Stimulated activated CD4-positive, alpha-beta T cell treated with anti-CD3 and anti-CD28 coated beads, TNF-alpha, amount 100 ng/mL, for 1 hour (primary cell): ENCODE results near the gene IREB2.
A peak's percentile ranks its signal among the peaks of the same experiment; 100 is the strongest.
"Not testable (repeated sequence)": the region's sequence is repeated elsewhere in the genome, so short reads cannot be mapped to it uniquely, and the experiment has no call there.

ENCODE experiments used
- DNase-seq, 3 donors: peaks; one replicate each; pipeline ENCODE4 v3.0.0-alpha.2; 2020; ENCODE audit warnings: low read depth in 3 of 3, low spot score in 1 of 3

IREB2 gene

DNA sequence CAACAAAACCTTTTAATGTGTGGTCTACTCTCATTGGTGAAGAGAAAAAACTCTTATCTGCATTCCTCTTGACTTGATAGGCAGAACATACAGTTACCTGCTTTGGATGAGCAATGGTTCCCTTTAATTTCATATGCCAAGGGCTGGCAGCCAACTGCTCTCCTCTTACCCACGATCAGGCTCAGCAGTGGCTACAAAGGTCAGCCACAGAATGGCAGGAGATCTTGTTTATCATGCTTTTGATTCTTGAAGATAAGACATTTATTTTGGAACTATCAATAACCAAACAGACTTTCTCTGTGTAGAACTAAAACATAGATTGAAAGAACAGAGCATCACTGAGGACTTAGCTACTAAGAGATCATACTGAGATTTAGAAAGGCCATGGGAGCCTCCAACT is 6.1 kb upstream of the IREB2 start:
- no peak for DNase-seq

DNA sequence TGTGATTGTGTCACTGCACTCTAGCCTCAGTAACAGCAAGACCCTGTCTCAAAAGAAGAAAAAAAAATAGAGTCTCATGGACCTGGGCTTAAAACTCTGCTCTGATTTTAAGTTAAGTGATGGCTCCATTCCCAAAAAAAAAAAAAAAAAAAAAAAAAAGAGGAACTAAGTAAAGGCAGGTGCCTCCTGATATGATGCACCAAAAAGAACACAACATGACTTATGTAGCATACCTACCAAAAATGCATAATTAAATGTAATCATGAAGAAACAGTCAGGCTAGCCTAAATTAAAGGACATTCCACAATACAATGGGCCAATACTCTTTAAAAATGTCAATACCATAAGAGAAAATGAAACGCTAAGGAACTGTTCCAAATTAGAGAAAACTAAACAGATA is 5.4 kb upstream of the IREB2 start:
- no peak for DNase-seq

- no peak for DNase-seq
These were observed 3.9 kb upstream of the IREB2 start for GRCh38 chr15:78434134-78434533.

- not testable (repeated sequence) for DNase-seq
These were observed 3.3 kb upstream of the IREB2 start for GRCh38 chr15:78434711-78435110.

DNA sequence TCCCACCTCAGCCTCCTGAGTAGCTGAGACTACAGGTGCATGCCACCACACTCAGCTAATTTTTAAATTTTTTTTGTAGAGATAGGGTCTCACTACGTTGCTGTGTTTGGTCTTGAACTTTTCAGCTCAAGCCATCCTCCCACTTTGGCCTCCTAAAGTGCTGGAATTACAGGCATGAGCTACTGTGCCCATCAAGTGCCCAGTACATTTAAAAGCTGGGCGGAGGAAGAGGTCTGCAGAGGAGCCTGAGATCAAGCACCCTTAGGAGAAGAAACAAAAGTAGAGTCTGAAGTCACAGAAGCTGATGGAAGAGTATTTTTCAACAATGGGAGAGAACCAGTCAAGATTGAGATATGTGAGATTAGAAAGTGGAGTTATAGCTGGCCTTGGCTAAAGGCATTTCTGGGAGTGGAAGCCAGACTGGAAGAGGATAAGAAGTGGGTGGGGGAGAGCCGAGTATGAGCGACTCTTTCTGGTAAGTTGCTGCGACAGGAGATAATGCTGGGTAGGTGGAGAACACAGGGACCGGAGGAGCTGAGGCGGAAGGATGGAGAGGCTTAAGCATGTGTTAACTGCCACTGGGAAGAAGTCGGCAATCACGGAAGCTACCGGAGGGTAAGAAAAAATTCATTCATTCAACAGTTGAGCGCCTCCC is 782 bp upstream of the IREB2 start:
- DNase-seq: no peak

DNA sequence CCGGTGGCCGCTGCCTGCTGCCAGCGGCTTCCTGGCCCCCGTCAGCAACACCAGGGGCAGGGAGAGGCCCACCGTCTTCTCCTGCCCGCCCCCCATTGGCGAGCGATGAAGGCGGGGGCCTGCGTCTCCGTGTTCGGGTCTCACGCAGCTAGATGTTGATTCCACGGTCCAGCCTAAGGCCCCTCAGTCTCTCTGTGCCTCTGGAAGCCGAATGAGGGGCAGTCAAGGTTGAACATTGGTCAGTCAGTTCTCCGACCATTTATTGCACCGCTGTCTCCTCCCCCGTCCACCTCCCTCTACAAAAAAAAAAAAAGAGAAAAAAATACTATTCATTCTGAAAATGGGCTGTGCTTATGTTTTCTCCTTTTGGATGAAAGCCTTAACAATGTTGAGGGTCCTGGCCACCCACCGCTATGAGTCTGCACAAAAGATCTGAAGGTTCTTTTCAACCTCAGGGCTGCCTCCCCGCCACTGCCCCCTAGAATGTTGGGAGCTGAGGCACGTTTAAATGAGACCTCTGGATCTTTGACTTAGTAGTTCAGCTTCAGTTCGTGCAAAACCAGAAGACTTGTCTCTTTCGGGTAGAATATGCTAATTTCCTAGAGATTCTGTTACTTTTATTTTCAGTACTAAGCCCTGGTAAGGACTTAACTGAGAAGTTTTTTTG is 736 bp downstream of the IREB2 start:
- DNase-seq: peak in 1 of 3 donors; percentile 18

DNA sequence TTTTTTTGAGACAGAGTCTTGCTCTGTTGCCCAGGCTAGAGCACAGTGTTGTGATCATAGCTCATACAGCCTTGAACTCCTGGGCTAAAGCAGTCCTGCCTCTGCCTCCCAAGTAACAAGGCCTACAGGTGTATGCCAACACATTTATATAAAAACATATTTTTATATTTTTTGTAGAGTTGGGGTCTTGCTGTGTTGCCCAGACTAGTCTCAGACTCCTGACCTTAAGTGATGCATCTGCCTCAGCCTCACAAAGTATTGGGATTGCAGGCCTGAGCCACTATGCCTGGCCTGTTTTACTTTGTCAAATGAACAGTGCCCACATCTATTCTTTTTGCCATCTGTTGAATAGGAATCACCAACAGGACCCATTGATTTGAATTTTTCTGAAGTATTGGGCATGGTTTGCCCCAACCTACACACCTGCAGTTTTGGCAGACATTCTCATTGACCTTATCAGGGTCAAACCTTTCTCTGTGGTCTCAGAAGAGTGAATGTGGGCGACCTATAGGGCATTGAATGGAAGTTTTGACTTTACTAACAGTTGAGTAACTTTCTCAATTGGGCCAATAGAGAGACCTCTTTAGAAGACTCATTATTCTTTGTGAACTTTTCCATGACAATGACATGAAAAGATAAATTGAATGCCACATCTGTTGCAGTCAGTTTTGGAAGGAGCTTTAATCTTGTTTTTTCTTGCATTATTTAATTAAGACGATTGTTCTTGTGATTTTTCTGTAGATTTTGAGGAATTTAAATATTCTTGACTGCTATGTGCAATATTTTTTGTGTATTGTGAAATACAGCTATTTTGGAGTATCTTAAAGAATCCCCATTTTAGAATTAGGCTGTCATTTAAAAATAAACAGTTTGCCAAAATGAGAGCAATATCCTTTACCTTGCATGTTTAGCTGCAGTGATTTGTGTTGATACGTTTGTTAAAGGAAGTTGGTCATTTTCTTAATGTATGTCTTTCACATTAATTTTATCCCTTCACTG is 2.7 kb downstream of the IREB2 start:
- no peak for DNase-seq

- no peak for DNase-seq
These were observed 6.2 kb downstream of the IREB2 start for GRCh38 chr15:78444255-78444654.

DNA sequence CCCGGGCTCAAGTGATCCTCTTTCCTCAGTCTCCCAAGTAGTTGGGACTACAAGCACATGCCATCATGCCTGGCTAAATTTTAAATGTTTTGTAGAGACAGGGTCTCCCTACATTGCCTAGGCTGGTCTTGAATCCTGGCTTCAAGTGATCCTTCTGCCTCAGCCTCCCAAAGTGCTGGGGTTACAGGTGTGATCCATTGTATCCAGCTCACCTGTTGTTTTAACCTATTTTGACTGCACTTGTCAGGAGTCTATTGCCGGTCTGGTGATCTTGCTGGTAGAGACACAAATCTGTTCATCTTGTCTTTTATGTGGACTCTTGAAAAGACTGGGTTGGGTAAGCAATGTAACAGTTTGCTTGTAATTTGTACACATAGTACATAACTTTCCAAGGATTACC is 7.9 kb downstream of the IREB2 start:
- DNase-seq: no peak

GRCh38 chr15:78446551-78446950 is 8.5 kb downstream of the IREB2 start:
- DNase-seq: no peak

- DNase-seq: no peak
These were observed 10.6 kb downstream of the IREB2 start for GRCh38 chr15:78448441-78449219.

- no peak for DNase-seq
These were observed 11.4 kb downstream of the IREB2 start for GRCh38 chr15:78449220-78449999.

- DNase-seq: no peak
These were observed 12.4 kb downstream of the IREB2 start for GRCh38 chr15:78450285-78450858.

GRCh38 chr15:78452485-78452884 is 14.5 kb downstream of the IREB2 start:
- no peak for DNase-seq

DNA sequence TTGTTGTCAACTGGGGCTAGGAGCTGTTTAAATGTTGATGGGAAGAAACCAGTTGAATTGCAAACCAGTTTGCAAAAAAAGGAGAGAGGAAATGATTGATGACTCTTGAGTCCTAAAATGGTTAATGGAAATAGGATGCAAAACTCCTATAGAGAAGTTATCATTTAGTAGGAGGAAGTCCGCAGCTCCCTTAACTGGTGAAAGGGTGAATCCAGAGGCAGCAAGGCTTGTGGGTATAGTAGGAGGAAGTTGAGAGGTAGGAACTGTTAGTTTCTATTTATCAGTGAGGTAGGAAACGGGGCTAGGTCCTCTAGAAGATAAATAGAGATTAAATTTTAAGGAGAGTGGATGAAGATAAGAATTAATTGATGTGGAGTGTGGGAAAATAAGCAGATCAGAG is 15.4 kb downstream of the IREB2 start:
- DNase-seq: no peak

- DNase-seq: no peak
These were observed 17.0 kb downstream of the IREB2 start for GRCh38 chr15:78454992-78455391.

- no peak for DNase-seq
These were observed 17.7 kb downstream of the IREB2 start for GRCh38 chr15:78455749-78456148.

- no peak for DNase-seq
These were observed 18.4 kb downstream of the IREB2 start for GRCh38 chr15:78456426-78456825.

GRCh38 chr15:78457101-78457500 is 19.1 kb downstream of the IREB2 start:
- no peak for DNase-seq

DNA sequence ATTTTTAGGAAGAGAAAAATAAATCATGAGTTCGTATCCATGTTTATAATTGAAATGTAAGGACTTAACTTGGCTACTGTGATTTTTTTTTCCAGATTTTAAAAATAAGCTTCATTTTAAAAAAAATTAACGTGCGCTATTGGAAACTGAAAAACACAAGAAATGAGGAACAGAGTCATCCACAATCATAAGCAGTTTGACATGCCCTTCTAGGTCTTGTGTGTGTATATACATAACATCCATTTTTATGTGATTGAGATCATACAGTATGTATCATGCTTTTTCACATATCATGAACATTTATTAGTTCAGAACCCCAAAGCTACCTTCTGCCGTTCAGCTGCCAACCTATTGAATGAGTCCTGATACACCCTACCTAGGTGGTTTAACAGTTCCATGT is 22.7 kb downstream of the IREB2 start:
- DNase-seq: no peak
